Gastrocnemius medialis (tissue), 4 donors: ENCODE measurements around the gene UTP18. TPM values are rescaled to one million over a fixed set of nuclear protein-coding genes. Genes with fewer than 3 reads are reported as not detected.

Source experiments
- ATAC-seq, 2 donors: fragments of 150-250 bp; one replicate each; pipeline ENCODE4 v1.9.1; 2016
- DNase-seq, 2 donors: peaks; one replicate each; pipeline ENCODE4 v3.0.0-alpha.2; 2019
- H3K27ac ChIP-seq, 4 donors: fragments of 200-600 bp; sonication (generic); 1 replicate in 1 of 4; 2 replicates in 3 of 4; pipeline ENCODE4 v1.5.1; 2016 to 2018; ENCODE audit warnings: mild to moderate bottlenecking in 2 of 4, moderate library complexity in 1 of 4
- H3K27me3 ChIP-seq, 3 donors: fragments of 200-600 bp; sonication (generic) in 2 of 3; 1 replicate in 1 of 3; 2 replicates in 2 of 3; pipeline versions ENCODE4 v1.5.1 to v1.6.0; 2016 to 2019; ENCODE audit warnings: mild to moderate bottlenecking in 1 of 3, moderate library complexity in 1 of 3
- H3K36me3 ChIP-seq, 2 donors: fragments of 200-600 bp; sonication (generic) in 1 of 2; one replicate each; pipeline ENCODE4 v1.5.1; 2017 to 2018
- H3K4me1 ChIP-seq, 2 donors: fragments of 200-600 bp; sonication (generic) in 1 of 2; one replicate each; pipeline ENCODE4 v1.5.1; 2016 to 2017; ENCODE audit warnings: mild to moderate bottlenecking in 2 of 2
- H3K4me3 ChIP-seq, 4 donors: fragments of 200-600 bp; sonication (generic) in 3 of 4; 1 replicate in 1 of 4; 2 replicates in 3 of 4; pipeline ENCODE4 v1.5.1; 2016 to 2019; ENCODE audit warnings: mild to moderate bottlenecking in 2 of 4
- H3K9me3 ChIP-seq, 3 donors: fragments of 200-600 bp; sonication (generic) in 2 of 3; 1 replicate in 1 of 3; 2 replicates in 2 of 3; pipeline ENCODE4 v1.5.1; 2016 to 2019
- CTCF ChIP-seq, 5 experiments: fragments of 450-650 bp in 3 of 5; fragments of 200-600 bp in 2 of 5; sonication (generic) in 2 of 5; IDR thresholded peaks in 4 of 5; conservative IDR thresholded peaks in 1 of 5; 1 replicate in 4 of 5; 2 replicates in 1 of 5; pipeline ENCODE4 v1.5.1; 2016 to 2019; ENCODE audit warnings: antibody characterized with exemption in 5 of 5, mild to moderate bottlenecking in 3 of 5, moderate library complexity in 3 of 5
- POLR2A ChIP-seq, 2 donors: fragments of 450-650 bp; IDR thresholded peaks; one replicate each; pipeline ENCODE4 v1.6.1; 2017; ENCODE audit warnings: antibody characterized with exemption in 2 of 2, mild to moderate bottlenecking in 2 of 2, moderate library complexity in 2 of 2
- in situ Hi-C, 4 donors: fragments of 200-750 bp; cut with MboI; loops; one replicate each; pipeline versions ENCODE4 v1.15.0 to v1.8.0; 2017; ENCODE audit warnings: low sequenced_read_pairs in 4 of 4
- intact Hi-C: fragments of 100-400 bp; cut with DNase I; formaldehyde crosslinking; loops from one replicate; pipeline ENCODE4 v1.15.1; 2023; ENCODE audit warnings: low total_unique reads
- total RNA-seq, 4 donors: library from RNA; depleted of rRNA; stranded (reverse); fragments of >200 nt; gene quantifications; one replicate each; pipeline versions ENCODE4 v1.1.0 to v1.2.3, GENCODE V29; 2016

Gene UTP18
- total RNA-seq, 4 donors from 2014 or later, result 19.0 to 29.9 (median 21.4) TPM

DNA sequence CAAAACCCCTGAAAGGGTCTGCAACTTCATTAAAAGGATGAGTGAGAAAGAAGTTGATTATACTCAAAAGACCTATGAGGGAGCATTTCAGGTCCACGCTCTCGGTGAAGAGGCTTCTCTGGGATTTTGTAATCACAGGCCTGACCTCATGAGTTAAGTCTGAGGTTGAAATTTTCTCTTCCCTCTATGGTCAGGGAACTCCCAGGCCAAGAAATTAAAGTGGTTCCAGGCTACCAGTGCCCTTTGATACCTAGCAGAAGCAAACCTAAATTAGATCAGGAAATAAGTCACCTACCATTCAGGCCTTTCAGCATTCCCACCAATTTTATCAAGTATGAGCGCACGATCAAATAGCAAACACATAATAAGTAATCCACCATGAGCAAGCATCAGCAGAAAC is 28.3 kb upstream of the UTP18 start:
- in situ Hi-C loops (no loop called here), intact Hi-C loops (no loop called here)
- H3K4me3 ChIP-seq, result no peak overlapping the region
- no peaks in the 10 kb centered on the region for H3K9me3 ChIP-seq
- H3K27me3 ChIP-seq, result no peaks in the 10 kb centered on the region
- TF ChIP-seq CTCF (IDR thresholded peaks at IDR 0.05 in 4 of 5, conservative IDR thresholded peaks at IDR 0.05 in 1 of 5), result no peak
- no peak for TF ChIP-seq POLR2A (IDR thresholded peaks at IDR 0.05)
- no peak overlapping the region for H3K27ac ChIP-seq
- no peaks in the 10 kb centered on the region for H3K4me1 ChIP-seq
- DNase-seq (no peak), ATAC-seq (no peak)
- H3K36me3 ChIP-seq, result no peaks in the 10 kb centered on the region

DNA sequence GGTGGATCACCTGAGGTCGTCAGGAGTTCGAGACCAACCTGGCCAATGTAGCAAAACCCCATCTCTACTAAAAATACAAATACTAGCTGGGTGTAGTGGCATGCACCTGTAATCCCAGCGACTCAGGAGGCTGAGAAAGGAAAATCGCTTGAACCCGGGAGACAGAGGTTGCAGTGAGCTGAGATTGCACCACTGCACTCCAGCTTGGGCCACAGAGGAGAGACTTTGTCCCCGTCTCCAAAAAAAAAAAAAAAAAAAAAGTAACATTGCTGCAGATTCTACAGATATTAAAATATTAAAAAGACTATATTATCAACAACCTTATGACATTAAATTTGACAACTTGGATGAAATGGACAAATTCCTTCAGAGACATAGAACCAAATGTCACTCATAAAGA is 26.2 kb upstream of the UTP18 start:
- Histone ChIP-seq H3K4me3 (no peak overlapping the region), H3K4me1 (no peaks in the 10 kb centered on the region), H3K9me3 (no peaks in the 10 kb centered on the region), H3K27ac (no peak overlapping the region), H3K27me3 (no peaks in the 10 kb centered on the region), H3K36me3 (no peaks in the 10 kb centered on the region)
- intact Hi-C loops (no loop called here), in situ Hi-C loops (no loop called here)
- TF ChIP-seq POLR2A (IDR thresholded peaks at IDR 0.05), result no peak
- TF ChIP-seq CTCF (IDR thresholded peaks at IDR 0.05 in 4 of 5, conservative IDR thresholded peaks at IDR 0.05 in 1 of 5), result no peak
- no peak for ATAC-seq
- no peak for DNase-seq

DNA sequence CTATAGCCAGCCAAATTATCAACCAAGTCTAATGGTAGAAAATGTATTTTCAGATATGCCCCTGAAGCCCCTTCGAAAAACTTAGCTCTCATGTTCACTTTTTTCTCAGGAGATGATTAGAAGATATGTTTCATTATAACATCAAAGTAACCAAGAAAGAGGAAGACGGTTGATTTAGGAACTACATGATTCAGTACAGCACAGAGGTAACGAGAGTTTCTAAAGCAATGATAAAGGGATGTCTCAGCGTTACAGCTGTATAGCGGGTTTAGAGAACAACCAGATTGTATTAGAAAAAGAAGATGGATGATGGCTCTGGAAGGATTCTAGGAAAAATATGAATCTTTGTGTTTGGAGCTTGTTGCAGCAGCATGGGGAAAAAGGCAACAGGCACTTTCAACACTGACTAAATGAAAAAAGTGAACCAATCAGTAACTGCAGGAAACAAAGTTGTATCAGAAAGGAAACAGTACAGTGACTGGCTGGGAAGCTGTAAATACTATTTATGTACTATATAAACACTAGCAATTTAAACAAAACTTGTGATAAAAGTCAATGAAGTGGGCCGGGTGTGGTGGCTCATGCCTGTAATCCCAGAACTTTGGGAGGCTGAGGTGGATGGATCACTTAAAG is 22.0 kb upstream of the UTP18 start:
- Histone ChIP-seq H3K36me3 (no peaks in the 10 kb centered on the region), H3K27me3 (no peaks in the 10 kb centered on the region), H3K4me1 (no peaks in the 10 kb centered on the region), H3K9me3 (no peaks in the 10 kb centered on the region), H3K27ac (no peak overlapping the region), H3K4me3 (no peak overlapping the region)
- intact Hi-C loops, result no loop called here
- DNase-seq (no peak), ATAC-seq (no peak)
- in situ Hi-C loops, result no loop called here
- TF ChIP-seq CTCF (IDR thresholded peaks at IDR 0.05 in 4 of 5, conservative IDR thresholded peaks at IDR 0.05 in 1 of 5) (no peak), POLR2A (IDR thresholded peaks at IDR 0.05) (no peak)

GRCh38 chr17:51240275-51240674 is 20.1 kb upstream of the UTP18 start:
- ATAC-seq (no peak), DNase-seq (no peak)
- in situ Hi-C loops (no loop called here), intact Hi-C loops (no loop called here)
- TF ChIP-seq CTCF (IDR thresholded peaks at IDR 0.05 in 4 of 5, conservative IDR thresholded peaks at IDR 0.05 in 1 of 5) (no peak), POLR2A (IDR thresholded peaks at IDR 0.05) (no peak)
- Histone ChIP-seq H3K27me3 (no peaks in the 10 kb centered on the region), H3K36me3 (no peaks in the 10 kb centered on the region), H3K4me3 (no peak overlapping the region), H3K4me1 (no peaks in the 10 kb centered on the region), H3K27ac (no peak overlapping the region), H3K9me3 (no peaks in the 10 kb centered on the region)

- Histone ChIP-seq H3K27ac (no peak overlapping the region), H3K4me3 (no peak overlapping the region), H3K36me3 (no peaks in the 10 kb centered on the region), H3K9me3 (no peaks in the 10 kb centered on the region), H3K27me3 (no peaks in the 10 kb centered on the region), H3K4me1 (no peaks in the 10 kb centered on the region)
- in situ Hi-C loops, result no loop called here
- ATAC-seq, result no peak
- intact Hi-C loops, result no loop called here
- TF ChIP-seq CTCF (IDR thresholded peaks at IDR 0.05 in 4 of 5, conservative IDR thresholded peaks at IDR 0.05 in 1 of 5), result no peak
- no peak for TF ChIP-seq POLR2A (IDR thresholded peaks at IDR 0.05)
- no peak for DNase-seq
Observed at GRCh38 chr17:51244041-51244440, 16.3 kb upstream of the UTP18 start.
